BE2C (cell line): ENCODE measurements around the gene ZNF580.

ENCODE experiments used
- DNase-seq: peaks from one replicate; pipeline ENCODE4 v3.0.0-alpha.2; 2020
- H3K27me3 ChIP-seq: fragments of 250-450 bp; sonication (Bioruptor Pico); 2 replicates; pipeline ENCODE4 v1.5.1; 2020; ENCODE audit warnings: mild to moderate bottlenecking
- H3K36me3 ChIP-seq: fragments of 250-450 bp; sonication (Bioruptor Pico); 2 replicates; pipeline ENCODE4 v1.5.1; 2020; ENCODE audit warnings: mild to moderate bottlenecking
- H3K4me1 ChIP-seq: fragments of 250-450 bp; sonication (Bioruptor Pico); 2 replicates; pipeline ENCODE4 v1.5.1; 2020
- H3K4me3 ChIP-seq: 2 replicates; pipeline ENCODE4 v1.5.1; 2011; ENCODE audit warnings: low read depth, low read length
- H3K9me3 ChIP-seq: fragments of 250-450 bp; sonication (Bioruptor Pico); 2 replicates; pipeline ENCODE4 v1.5.1; 2020
- TF ChIP-seq, protein P1 (sequence below): IDR thresholded peaks from 2 replicates; pipeline ENCODE4 v1.5.1; 2012; ENCODE audit warnings: mild to moderate bottlenecking, low read depth, low read length

Gene ZNF580

DNA sequence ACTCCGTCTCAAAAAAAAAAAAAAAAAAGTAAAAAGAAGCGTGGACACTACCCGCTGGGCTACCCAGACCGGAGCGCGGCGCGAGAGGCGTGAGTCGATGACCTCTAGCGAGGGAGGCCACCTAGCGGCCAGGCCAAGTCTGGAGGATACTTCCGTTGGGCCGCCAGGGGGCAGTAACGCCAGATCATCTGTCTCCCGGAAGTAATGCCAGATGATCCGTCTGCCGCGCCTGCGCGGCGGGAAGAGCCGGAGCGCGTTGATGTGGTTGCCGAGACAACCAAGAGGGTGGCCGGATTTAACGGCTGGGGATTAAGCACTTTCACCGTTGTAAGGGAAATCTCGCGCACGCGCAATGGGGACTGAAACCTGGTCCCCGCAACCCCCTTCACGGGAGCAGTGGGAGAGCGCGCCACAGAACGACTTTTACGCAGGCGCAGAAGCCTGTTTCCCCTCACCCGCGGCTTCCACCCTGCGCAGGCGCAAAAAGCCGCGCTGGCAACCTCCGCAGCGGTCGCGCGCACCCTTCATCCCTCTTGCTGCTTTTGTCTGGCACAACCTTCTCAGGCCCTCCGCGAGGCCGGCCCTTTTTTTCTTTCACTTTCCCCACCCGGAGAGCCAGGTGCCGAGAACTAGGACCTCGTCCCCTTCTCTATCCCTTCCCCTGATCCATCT is 13.0 kb downstream of the ZNF580 start:
- Histone ChIP-seq H3K9me3 (no peaks in the 10 kb centered on the region), H3K4me1 (no peaks in the 10 kb centered on the region; the same call in 1 of the 2 replicates), H3K27me3 (no peaks in the 10 kb centered on the region), H3K4me3 (peak overlapping the region; percentile 99), H3K36me3 (peaks cover 30% of the 10 kb centered on the region)
- TF ChIP-seq, protein P1, sequence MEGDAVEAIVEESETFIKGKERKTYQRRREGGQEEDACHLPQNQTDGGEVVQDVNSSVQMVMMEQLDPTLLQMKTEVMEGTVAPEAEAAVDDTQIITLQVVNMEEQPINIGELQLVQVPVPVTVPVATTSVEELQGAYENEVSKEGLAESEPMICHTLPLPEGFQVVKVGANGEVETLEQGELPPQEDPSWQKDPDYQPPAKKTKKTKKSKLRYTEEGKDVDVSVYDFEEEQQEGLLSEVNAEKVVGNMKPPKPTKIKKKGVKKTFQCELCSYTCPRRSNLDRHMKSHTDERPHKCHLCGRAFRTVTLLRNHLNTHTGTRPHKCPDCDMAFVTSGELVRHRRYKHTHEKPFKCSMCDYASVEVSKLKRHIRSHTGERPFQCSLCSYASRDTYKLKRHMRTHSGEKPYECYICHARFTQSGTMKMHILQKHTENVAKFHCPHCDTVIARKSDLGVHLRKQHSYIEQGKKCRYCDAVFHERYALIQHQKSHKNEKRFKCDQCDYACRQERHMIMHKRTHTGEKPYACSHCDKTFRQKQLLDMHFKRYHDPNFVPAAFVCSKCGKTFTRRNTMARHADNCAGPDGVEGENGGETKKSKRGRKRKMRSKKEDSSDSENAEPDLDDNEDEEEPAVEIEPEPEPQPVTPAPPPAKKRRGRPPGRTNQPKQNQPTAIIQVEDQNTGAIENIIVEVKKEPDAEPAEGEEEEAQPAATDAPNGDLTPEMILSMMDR, result peak; percentile 100
- DNase-seq, result peak; percentile 97

DNA sequence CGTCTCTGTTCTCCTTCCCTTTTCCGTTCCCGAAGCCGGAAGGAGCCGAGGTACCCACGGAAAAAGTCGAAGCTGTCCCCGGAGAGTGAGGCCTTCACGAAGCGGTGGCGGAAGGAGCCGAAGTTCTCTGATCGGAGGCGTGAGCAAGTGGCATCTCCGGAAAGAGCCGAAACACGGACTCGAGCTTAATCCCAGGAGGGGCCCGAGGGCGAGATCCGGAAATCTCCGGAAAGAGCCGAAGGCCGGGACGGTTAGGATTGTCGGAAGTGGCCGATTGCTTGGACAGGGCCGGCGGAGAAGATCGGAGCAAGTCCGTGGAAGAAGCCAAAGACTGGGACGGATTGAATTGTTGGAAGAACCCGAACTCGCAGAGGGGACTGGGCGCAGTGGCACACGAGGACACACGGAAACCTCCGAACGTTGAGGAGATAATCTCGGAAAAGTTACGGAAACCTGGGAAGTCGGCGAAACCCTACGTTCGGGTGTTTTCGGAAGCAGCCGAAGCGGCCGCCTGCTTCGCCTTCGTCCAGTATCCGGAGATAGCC is 13.6 kb downstream of the ZNF580 start:
- peak; percentile 99 for DNase-seq
- Histone ChIP-seq H3K4me3 (peak overlapping the region; percentile 99), H3K9me3 (no peaks in the 10 kb centered on the region), H3K27me3 (no peaks in the 10 kb centered on the region), H3K36me3 (peaks cover 36% of the 10 kb centered on the region), H3K4me1 (no peaks in the 10 kb centered on the region)
- TF ChIP-seq, protein P1, result no peak

DNA sequence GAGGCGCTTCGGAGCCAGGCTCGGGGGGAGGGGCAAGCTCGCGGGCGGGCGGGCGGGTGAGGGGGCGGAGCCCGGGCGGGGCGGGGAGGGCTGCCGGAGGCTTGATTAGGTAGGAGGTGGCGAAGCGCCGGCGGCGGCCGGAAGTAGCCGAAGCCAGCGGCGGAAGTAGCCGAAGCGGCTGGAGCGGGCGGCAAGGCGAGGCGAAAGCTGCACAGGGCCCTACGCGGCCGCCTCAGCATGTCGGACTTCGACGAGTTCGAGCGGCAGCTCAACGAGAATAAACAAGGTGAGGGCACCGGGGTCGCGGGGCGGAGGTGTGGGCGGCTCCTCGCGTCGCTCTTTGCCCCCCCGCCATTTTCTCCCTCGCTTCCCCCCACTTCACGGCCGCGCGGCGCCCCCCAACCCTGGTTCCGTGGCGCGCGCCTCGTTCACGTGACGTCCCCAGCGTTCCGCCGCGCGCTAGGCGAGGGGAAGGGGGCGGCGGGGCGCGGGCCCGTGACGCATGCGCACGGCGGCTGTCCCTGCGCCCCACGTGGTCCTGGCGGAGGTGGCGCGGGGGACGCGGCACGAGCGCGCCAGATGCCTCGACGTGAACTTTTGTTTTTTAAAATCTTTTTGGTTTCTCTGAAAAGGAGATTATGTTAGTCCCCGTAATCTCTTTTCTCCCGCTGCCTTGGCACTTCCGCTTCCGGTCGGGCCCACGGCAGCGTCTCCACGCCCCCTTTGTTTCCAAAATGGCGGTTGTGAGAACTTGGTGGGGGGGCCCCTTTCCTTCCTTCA is 14.3 kb downstream of the ZNF580 start, which contains the start of gene U2AF2:
Gene U2AF2 (plus strand): TSS at position 168 of the 780 bp plus-strand sequence. CDS start 70 bp downstream, at position 238.
- DNase-seq, result peak; percentile 97
- Histone ChIP-seq H3K9me3 (no peaks in the 10 kb centered on the region), H3K36me3 (peaks cover 41% of the 10 kb centered on the region), H3K27me3 (no peaks in the 10 kb centered on the region), H3K4me1 (no peaks in the 10 kb centered on the region), H3K4me3 (peak within 1 kb of the TSS; percentile 99)
- TF ChIP-seq, protein P1, result no peak

DNA sequence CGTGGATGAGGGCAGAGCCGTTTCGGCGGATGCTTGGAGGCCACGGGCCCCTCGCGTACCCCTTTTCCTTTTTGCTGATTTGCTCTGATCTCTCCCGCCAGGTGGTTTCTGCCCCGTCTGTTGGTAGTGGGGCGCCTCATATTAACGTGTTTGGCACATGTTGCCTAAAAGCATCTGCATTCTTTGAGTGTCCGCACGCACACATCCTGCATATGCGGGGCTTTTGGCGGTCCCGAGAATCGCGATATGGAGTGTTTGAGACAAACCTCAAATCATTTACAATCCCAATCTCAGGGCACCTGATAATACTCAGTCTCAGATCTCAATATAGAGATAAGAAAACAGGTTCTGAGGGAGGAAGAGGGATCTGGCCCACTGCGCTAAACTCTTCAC is 14.8 kb downstream of the ZNF580 start:
- TF ChIP-seq, protein P1, result no peak
- Histone ChIP-seq H3K4me1 (no peaks in the 10 kb centered on the region), H3K4me3 (peak overlapping the region; percentile 99), H3K36me3 (peaks cover 47% of the 10 kb centered on the region), H3K27me3 (no peaks in the 10 kb centered on the region), H3K9me3 (no peaks in the 10 kb centered on the region)
- DNase-seq, result no peak

DNA sequence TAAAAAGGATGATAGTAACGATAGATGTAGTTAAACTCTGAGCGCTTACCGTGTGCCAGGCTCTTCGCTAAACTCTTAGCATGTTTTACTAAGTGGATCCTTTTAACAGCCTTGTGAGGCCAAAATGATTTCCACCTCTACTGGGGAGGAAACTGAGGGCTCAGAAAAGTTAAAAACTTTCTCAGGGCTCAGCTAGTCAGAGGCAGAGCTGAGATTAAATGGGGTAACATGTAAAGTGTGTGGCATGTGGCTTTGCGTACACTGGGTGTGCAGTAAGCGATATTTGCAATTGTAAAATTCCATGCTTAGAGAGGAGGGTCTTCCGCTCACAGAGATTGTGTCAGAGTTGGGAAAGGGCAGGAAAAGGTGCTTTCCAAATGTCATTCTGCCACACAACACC is 15.8 kb downstream of the ZNF580 start:
- Histone ChIP-seq H3K36me3 (peaks cover 56% of the 10 kb centered on the region), H3K4me1 (no peaks in the 10 kb centered on the region), H3K4me3 (peak overlapping the region; percentile 99), H3K9me3 (no peaks in the 10 kb centered on the region), H3K27me3 (no peaks in the 10 kb centered on the region)
- no peak for DNase-seq
- TF ChIP-seq, protein P1, result no peak
